HG02678 (cell line): ENCODE measurements around the gene FGF14.

Source experiments
- ATAC-seq: cut with Tn5 transposase; IDR thresholded peaks from one replicate; pipeline ENCODE4 v1.9.1; 2021; ENCODE audit warnings: mild to moderate bottlenecking, moderate library complexity; ENCODE audit not compliant: unreplicated experiment

Gene FGF14

DNA sequence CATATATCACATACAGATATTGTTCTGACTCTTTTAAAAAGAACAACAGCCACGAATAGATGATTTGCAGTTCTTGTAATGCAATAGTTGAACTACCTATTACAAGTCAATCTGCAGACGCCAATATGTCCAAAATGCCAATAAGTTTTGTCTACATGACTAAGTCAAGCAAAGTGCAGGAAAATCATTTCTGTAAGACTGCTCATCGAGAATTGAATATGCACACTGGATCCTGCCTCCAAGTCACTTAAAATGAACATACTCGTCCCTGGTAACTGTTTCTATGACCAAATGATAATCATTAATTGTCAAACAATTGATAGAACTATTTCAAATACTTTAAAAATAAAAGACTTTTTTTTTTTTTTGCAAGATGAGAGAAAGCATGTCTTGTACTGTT, 573.7 kb downstream of the FGF14 start:
- no peak for ATAC-seq

DNA sequence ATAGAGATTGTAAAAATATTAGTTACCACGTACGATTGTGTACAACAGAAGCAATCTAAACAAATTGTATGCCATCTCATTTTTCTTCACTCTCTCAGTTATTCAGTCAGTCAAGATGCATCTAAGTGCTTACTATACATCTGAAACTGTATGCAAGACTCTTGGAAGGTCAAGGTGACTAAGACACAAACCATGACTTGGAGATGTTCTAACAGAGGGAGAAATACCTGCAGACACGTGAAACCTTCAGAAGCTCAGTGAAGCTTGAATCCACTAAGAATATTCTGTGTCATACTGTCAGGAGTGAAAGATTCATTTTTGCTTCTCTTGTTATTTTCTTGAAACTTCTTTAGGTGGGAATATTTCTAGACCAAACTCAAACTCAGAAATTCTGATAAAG, 584.0 kb downstream of the FGF14 start:
- ATAC-seq = no peak

DNA sequence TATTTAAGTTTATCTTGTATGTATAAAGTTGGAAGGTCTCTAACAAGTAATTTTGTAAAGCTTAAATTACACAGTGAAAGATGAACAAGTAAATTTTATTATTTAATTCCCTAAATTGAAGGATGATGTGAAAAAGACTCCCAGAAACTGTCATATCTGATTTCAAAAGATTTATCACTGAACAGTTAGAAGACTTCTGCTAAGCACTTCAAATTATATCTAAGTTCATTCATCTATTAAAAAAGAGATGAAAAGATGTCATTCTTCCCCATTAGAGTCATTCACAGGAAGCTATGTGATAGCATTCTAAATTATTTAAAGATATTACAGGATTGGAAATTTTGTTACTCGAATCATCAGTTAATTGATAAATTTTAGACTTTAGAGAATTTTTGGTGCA, 590.0 kb downstream of the FGF14 start:
- no peak for ATAC-seq

DNA sequence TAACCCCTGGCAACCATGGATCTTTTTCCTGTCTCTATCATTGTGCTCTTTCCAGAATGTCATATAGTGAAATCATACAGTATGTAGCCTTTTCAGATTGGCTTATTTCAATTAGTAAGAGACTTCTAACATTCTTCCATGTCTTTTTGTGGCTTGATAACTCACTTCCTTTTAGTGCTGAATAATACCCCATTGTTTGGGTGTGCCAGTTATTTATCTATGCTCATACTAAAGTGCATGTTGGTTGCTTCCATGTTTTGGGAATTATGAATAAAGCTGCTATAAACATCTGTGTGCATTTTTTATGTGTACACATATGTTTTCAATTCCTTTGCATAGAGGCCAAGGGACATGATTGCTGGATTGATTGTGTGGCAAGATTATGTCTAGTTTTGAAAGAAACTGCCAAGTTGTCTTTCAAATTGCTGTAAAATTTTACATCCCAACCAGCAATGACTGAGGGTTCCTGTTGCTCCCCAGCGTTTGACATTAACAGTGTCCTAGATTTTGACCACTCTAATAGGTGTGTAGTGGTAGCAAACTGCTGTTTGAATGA, 590.5 kb downstream of the FGF14 start:
- no peak for ATAC-seq

DNA sequence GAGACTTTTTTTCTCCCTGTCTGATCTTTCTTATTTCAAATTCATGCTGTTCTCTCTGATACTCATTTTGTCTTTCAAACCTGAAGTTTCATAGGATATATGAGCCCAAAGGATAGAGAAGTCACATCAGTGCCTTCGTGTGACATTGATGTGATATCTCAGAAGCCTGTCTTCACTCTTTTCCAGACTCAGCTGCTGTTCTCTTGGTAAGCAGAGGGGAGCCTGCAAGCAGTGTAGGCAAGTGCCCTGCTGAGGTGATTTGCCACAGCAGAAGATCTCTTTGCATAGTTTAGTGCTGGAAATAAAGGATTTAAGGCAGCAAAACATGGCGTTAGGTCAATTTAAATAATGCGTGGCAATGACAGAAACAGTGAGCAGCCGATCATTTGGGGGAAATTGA, 602.7 kb downstream of the FGF14 start:
- no peak for ATAC-seq

DNA sequence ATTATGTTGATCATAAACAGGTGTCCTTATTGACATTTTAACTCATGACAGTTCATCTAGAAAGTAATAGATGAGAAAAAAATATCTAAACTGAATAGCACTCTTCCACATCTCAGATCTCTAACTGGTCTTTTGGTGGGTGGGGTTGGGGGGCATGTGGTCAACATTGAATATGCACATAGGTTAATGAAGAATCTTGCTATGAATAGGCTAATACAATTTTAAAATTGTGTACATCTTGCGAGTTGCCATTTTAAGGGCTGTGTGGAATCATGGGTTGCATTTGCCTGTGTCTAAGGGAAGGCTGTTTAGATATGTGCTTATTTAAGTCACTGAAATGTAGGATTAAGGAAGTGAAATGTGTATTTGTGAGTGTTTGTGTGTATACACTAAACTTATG, 603.4 kb downstream of the FGF14 start:
- ATAC-seq = no peak

DNA sequence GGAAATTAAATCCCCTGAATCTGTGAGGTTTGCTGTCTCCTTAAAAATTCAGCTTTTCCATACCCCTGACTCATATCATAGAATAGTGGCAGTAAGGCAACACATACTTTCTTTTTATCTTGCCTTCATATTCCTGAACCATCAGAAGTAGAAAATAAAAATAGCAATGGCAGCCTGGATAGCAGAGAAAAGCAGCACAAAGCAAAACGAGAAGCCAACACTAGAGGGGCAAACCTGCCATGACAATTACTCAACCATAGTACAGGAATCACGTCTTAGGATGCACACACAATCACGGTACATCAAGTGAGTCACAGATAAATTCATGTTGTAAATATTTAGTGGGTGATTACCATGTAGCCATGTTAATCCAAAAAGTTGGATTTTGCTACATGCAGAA, 606.4 kb downstream of the FGF14 start:
- ATAC-seq = no peak

DNA sequence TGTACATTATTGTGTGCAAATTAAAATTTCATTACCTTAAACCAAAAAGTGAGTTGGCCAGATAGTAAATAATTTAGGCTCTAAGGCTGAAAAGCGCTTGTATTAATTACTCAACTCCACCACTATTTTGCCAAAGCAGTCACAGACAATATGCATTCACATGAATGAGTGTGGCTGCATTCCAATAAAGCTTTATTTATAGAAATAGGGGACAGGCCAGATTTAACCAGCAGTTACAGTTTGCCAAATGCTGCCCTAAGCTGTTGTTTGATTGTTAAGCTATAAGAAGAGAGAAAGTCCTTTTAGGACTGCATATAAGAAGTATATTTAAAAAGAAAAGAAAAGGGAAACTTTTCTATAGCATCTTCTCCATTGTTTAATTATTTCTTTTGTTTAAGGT, 606.8 kb downstream of the FGF14 start:
- no peak for ATAC-seq

DNA sequence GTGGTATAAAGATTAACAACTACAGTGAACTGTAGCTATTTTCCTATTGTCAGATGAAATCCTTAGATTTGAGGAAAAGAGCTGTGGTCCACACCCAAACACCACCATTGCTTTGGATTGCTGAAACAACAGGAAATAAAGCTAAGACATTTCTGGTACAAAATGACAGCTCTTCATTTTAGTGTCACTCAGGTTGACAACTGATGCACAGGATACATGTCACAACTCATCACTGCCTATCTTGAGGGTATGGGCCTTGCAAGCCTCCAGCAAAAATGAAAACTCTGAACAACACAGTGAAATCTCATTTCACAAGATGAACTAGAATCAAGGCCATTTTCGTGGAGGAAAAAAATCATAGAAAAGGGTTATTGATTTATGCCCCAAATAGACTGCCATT, 609.7 kb downstream of the FGF14 start:
- no peak for ATAC-seq

DNA sequence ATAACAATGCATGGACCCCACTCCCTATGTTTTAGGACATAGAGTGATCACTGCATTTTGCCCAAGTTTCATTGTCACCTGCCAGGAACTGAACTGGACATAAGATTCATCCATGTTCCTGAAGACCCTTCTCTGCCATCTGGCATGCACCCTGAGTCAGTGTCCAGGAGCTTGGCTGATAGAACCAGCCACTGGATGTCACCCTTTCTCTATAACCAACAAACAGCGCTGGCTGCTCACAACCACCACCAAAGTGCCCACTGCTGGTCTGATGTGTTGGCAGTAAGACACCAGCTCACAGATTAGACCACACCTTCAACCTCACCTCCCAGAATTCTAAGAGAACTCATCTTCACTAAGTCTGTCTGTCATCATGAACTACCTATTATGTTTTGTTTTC, 616.0 kb downstream of the FGF14 start:
- no peak for ATAC-seq

DNA sequence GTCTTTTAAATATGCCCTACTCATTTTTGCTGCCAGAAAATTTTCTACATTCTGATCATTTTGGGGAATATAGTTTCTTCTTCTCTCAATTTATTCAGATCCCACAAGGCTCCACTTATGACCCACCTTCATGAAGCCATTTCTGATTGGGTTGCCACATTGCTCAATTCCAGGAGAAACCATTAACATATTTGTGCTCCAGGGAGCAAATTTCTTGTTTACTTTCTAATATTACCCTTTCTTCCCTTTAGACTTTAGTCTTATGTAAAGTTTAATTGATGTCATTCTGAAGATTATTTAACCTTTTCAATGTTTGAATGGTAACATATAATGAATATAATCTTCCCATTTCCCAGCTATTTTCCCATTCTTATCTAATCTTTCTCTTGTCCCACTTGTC, 617.5 kb downstream of the FGF14 start:
- no peak for ATAC-seq

DNA sequence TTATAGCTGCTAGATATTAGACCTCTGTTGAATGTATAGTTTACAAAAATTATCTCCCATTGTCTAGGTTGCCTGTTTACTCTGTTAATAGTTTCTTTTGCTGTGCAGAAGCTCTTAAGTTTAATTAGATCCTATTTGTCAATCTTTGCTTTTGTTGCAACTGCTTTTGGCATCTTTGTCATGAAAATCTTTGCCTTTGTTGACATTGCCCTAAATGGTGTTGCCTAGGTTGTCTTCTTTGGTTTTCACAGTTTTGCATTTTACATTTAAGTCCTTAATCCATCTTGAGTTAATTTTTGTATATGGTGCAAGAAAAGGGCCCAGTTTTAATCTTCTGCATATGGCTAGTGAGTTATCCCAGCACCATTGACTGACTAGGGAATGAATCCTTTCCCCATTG, 618.3 kb downstream of the FGF14 start:
- no peak for ATAC-seq

DNA sequence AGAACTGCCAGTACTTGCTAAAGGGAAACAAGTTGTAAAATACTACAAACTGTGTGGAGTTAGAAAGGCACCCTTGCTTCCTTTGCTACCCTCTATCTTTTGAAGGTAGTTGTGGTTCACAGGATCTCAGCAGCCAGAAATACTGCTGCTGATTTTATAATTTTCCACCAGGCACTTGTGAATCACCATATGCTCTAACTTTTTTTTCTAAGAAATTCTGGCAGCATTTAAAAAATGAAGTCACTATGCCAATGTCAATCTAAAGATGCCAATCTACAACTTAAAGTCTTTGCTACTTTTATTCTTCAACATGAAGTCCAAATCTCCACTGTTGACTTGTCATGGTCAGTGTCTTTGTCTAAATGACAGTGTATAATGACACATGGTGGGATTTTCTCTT, 621.6 kb downstream of the FGF14 start:
- no peak for ATAC-seq

DNA sequence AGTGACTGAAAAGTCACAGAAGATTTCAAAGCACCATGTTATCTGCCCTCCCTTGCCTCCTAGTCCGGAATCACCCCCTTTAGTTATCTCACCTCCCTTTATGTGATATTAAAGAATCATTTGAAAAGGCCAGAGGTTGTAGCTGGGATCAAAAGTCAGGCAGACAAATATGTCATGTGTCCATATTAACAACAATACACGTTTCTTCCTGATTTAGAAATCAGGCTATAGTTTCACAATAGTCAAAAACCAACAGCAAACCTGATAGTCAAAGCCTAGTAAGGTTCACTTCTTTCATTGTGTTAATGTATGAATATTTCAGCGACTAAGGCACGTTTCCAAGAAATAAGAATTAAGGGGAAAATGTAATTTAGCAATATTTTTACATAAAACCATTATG, 622.7 kb downstream of the FGF14 start:
- ATAC-seq = no peak

DNA sequence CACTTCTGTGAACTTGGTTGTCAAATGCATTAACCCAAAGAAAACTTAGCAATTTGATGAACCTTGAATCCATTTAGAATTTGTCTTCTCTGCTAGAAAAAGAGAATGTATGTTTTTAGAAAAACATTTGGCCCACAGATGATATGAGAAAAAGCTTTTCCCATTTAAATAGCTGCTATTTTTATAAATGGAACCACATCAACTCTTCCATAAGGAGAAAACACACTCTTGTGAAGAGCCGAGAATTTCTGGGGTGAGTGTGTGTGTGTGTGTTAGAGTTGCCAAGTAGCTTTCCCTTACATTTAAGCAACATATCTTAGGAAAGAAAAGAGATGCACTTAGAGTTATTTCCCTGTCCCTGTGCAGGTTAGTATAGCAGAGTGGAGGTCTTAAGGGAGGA, 626.6 kb downstream of the FGF14 start:
- no peak for ATAC-seq

DNA sequence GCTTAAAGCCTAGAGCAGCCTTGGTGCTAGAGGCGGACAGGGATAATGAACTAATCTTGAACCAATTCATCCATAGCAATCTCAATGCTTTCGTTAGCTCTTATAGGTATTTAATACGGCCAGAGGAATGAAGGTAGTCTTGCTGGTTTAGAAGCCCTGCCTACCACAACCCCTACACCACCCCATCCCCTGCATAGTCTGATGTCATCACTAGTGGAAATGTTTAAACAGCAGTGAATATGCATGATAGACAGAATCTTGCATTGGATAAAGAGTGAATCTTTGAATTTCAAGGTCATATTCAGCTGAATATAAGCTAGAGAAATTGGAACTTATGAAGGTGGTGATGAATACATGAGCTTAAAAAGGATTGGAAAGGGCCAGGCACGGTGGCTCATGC, 627.5 kb downstream of the FGF14 start:
- ATAC-seq = no peak

DNA sequence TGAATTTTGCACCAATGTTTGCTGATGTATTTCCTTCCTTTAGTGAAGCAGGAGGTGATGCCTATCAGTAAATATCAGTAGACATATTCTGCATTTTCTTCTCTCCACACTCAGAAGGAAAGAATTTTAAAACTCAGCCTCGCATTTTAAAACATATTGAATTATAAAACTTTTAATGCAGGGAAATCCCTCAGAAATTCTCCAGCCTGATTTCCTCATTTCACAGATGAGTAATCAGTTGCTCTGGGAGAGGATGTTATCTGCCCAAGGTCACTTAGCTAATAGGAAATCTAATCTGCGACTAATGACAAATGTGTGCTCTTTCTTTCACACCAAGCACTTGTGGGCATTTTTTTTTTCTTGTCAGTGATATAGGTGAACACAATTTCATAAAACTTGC, 628.8 kb downstream of the FGF14 start:
- ATAC-seq = no peak

DNA sequence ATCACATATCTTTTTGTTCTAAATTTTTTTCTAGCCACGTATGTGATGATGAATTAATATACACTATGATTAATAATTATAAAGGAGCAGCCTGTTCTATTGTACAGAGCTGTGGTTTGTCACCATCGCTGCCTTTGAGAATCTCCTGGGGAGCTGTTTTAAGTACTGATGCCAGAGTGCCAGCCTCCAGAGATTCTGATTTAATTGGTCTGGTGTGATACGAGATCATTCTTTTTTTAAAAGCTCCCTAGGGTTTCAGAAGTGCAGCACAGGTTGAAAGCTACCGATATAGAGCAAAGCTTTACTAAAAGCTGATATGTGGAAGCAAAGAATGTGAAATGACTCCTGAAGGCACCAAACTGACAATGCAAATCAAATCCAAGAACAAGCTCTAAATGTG, 634.7 kb downstream of the FGF14 start:
- ATAC-seq = no peak

DNA sequence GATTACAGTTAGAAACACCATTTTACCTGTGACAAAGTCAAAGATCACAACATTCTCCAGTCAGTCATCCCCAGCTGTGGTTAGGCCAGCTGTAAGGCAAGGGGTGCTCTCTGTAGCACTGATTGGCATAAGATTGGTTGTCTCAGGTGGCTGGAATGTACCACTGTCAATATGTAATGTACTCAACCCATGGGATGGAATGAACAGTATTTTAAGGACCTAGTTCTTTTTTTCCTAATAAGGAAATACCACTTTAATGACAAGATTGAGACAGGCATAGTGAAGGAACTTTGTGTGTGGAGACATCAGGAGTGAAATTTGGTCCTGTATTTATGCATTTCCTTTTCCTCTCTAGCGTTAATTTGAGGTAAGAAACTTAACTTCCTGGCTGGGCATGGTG, 638.7 kb downstream of the FGF14 start:
- no peak for ATAC-seq

DNA sequence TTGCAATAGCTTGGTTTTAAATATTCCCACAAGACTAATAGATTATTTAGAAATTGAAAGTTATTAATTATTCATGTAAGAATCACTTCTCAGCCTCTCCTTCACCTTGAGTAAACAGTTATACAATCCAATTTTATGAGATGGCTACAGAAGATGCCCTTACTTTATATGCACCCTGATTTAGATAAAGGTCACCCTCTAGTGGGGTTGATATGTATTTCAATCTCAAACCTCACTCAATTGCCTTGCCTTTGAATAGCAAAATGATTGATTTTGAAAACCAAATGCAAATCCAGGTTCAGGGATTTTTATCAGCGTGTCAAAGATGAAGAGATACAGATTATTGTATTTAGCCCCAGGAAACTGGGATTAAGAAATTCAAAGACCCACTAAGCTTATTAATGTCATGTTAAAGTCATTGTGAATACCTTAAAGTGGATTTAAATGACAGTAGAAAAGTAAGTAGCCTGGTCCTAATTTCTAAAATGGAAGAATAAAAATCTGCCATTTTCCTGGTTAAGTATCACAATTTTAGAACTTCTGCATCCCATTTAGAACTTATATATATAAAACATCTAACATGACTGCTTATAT, 644.3 kb downstream of the FGF14 start:
- ATAC-seq = peak; percentile 89

DNA sequence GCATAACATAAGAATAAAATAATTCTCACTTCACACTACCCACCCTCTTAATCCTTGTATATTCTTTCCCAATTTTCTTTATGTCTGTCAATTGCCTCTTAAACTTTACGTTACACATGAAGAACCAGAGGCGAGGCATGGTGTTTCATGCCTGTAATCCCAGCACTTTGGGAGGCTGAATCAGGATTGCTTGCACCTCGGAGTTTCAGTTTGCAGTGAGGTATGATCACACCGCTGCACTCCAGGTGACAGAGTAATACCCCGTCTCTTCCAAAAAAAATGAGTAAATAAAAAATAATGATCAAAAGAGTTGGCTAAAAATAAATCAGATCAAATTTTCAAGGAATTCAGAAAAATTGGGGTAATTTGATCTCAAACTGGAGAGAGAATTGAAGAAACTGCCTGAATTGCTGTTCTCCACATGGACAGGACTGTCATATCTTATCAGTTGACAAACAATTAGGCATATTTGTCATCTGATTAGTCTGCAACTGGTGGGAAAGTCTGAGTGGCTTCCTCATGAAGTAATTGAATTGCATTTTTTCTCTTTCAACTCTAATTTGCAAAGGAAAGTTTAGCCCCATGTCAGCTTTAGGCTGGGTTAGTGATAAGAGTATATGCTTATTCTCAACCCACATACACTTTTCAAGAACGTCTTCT, 646.5 kb downstream of the FGF14 start:
- no peak for ATAC-seq

DNA sequence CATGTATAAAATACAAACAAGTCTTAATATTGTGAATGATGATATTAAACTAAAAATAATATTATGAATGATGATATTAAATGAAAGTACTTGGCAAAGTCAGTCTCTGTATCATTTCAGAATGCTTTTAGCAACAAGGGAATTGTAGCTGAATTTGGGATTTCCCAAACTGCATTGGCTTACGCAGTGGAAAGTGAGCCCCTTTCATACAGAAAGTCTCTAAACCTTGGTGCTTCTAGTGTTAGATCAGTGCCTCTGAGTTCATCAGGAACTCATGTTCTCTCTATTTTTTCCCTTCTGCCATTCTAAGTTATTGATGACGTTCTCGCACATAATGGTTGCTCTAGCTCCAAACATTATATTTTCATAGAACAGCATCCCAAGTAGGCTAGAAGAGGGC, 649.4 kb downstream of the FGF14 start:
- ATAC-seq = no peak

DNA sequence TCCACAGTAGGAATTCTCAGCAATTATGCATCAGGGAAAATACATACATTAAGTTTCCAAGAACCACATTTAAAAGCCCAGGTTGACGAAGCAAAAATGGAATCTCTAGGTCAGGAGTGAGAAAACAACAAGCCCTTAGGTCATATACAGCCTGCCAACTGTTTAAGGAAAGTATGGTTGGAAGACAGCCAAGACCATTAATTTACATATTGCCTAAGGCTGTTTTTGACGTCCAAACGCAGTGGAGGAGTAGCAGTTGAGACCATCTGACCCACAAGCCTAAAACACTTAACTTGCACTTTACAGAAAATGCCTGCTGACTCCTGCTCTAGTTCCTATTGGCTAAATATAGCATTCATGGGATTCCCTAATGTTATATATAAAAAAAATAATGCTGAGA, 650.4 kb downstream of the FGF14 start:
- peak; percentile 79 for ATAC-seq
